H9 (cell line): ENCODE measurements around the gene CXCL9. TPM values are rescaled to one million over a fixed set of nuclear protein-coding genes. Genes with fewer than 3 reads are reported as not detected.

Source experiments
- DNase-seq: peaks from one replicate; pipeline ENCODE4 v3.0.0-alpha.2; 2017
- H2AFZ ChIP-seq: one replicate; pipeline ENCODE4 v1.6.1; 2013; ENCODE audit warnings: mild to moderate bottlenecking, low read length, control low read depth, moderate library complexity
- H2AK5ac ChIP-seq: 2 replicates; pipeline ENCODE4 v1.6.1; 2013; ENCODE audit warnings: low read length, control low read depth, mixed read lengths; ENCODE audit not compliant: insufficient read length
- H2BK120ac ChIP-seq: one replicate; pipeline ENCODE4 v1.6.1; 2013; ENCODE audit warnings: low read depth, mild to moderate bottlenecking, low read length, control low read depth, inconsistent platforms; ENCODE audit not compliant: poor library complexity, severe bottlenecking
- H2BK12ac ChIP-seq: 2 replicates; pipeline ENCODE4 v1.6.1; 2013; ENCODE audit warnings: low read length, control low read depth, mixed read lengths, low read depth; ENCODE audit not compliant: insufficient read length
- H2BK15ac ChIP-seq: 2 replicates; pipeline ENCODE4 v1.6.1; 2013; ENCODE audit warnings: low read depth, low read length, control low read depth
- H2BK20ac ChIP-seq: one replicate; pipeline ENCODE4 v1.6.1; 2013; ENCODE audit warnings: low read depth, mild to moderate bottlenecking, low read length, control low read depth, inconsistent platforms; ENCODE audit not compliant: poor library complexity, severe bottlenecking
- H2BK5ac ChIP-seq: 2 replicates; pipeline ENCODE4 v1.6.1; 2013; ENCODE audit warnings: low read length, control low read depth, mixed read lengths; ENCODE audit not compliant: insufficient read length
- H3K14ac ChIP-seq: 2 replicates; pipeline ENCODE4 v1.6.1; 2013; ENCODE audit warnings: low read length, control low read depth; ENCODE audit not compliant: insufficient read depth
- H3K18ac ChIP-seq: 2 replicates; pipeline ENCODE4 v1.6.1; 2013; ENCODE audit warnings: low read depth, mild to moderate bottlenecking, mixed read lengths, low read length, control low read depth; ENCODE audit not compliant: insufficient read length
- H3K23ac ChIP-seq: 2 replicates; pipeline ENCODE4 v1.6.1; 2013; ENCODE audit warnings: low read length, control low read depth, mixed read lengths, low read depth; ENCODE audit not compliant: insufficient read length
- H3K23me2 ChIP-seq: 2 replicates; pipeline ENCODE4 v1.6.1; 2013; ENCODE audit warnings: low read depth, mild to moderate bottlenecking, mixed read lengths, low read length, control low read depth; ENCODE audit not compliant: insufficient read length, poor library complexity, severe bottlenecking
- H3K27ac ChIP-seq: 2 replicates; pipeline ENCODE4 v1.5.1; 2013; ENCODE audit warnings: low read length, control low read depth, mixed read lengths, low read depth; ENCODE audit not compliant: insufficient read length
- H3K27me3 ChIP-seq: 2 replicates; pipeline ENCODE4 v1.6.1; 2013; ENCODE audit warnings: low read length, control low read depth, inconsistent platforms; ENCODE audit not compliant: insufficient read depth
- H3K4ac ChIP-seq: 2 replicates; pipeline ENCODE4 v1.6.1; 2013; ENCODE audit warnings: low read depth, mild to moderate bottlenecking, control low read depth, inconsistent platforms, low read length, moderate library complexity
- H3K4me1 ChIP-seq: 2 replicates; pipeline ENCODE4 v1.6.1; 2013; ENCODE audit warnings: low read length, control low read depth, inconsistent platforms; ENCODE audit not compliant: insufficient read depth
- H3K4me2 ChIP-seq: 2 replicates; pipeline ENCODE4 v1.6.1; 2013; ENCODE audit warnings: low read length, control low read depth, mixed read lengths; ENCODE audit not compliant: insufficient read length, insufficient read depth
- H3K56ac ChIP-seq: 2 replicates; pipeline ENCODE4 v1.6.1; 2013; ENCODE audit warnings: low read depth, mild to moderate bottlenecking, mixed read lengths, low read length, control low read depth; ENCODE audit not compliant: insufficient read length
- H3K79me1 ChIP-seq: 2 replicates; pipeline ENCODE4 v1.6.1; 2013; ENCODE audit warnings: low read depth, mild to moderate bottlenecking, moderate library complexity, low read length, control low read depth, inconsistent platforms; ENCODE audit not compliant: insufficient read depth, poor library complexity, severe bottlenecking
- H3K79me2 ChIP-seq: 2 replicates; pipeline ENCODE4 v1.6.1; 2013; ENCODE audit warnings: low read length, control low read depth, inconsistent platforms; ENCODE audit not compliant: insufficient read depth
- H3K9ac ChIP-seq: 2 replicates; pipeline ENCODE4 v1.6.1; 2013; ENCODE audit warnings: low read length, control low read depth, mixed read lengths; ENCODE audit not compliant: insufficient read length; ENCODE audit errors: extremely low read depth
- H3K9me3 ChIP-seq: one replicate; pipeline ENCODE4 v1.6.1; 2013; ENCODE audit warnings: low read depth, low read length, inconsistent platforms; ENCODE audit not compliant: control insufficient read depth
- H3T11ph ChIP-seq: one replicate; pipeline ENCODE4 v1.6.1; 2013; ENCODE audit warnings: mild to moderate bottlenecking, low read length, control low read depth, inconsistent platforms
- H4K20me1 ChIP-seq: one replicate; pipeline ENCODE4 v1.6.1; 2013; ENCODE audit not compliant: control insufficient read depth, insufficient read length, insufficient read depth
- H4K5ac ChIP-seq: 2 replicates; pipeline ENCODE4 v1.6.1; 2013; ENCODE audit warnings: low read depth, mild to moderate bottlenecking, mixed read lengths, low read length, control low read depth; ENCODE audit not compliant: insufficient read length
- H4K8ac ChIP-seq: replicated peaks from 2 replicates; pipeline ENCODE4 v1.6.1; 2013; ENCODE audit warnings: low read length, control low read depth, mixed read lengths, low read depth; ENCODE audit not compliant: insufficient read length
- H4K91ac ChIP-seq: 2 replicates; pipeline ENCODE4 v1.6.1; 2013; ENCODE audit warnings: low read depth, mild to moderate bottlenecking, moderate library complexity, mixed read lengths, low read length, control low read depth; ENCODE audit not compliant: insufficient read length
- H3K27ac Mint-ChIP-seq, 3 experiments: 2 replicates in 2 of 3; 3 replicates in 1 of 3; pipeline ENCODE4 v1.8.0; 2020 to 2021; ENCODE audit warnings: mixed read lengths in 3 of 3, mild to moderate bottlenecking in 1 of 3, moderate library complexity in 1 of 3
- H3K27me3 Mint-ChIP-seq: 2 replicates; pipeline ENCODE4 v1.8.0; 2021; ENCODE audit warnings: low read depth, mild to moderate bottlenecking, moderate library complexity, mixed read lengths
- H3K36me3 Mint-ChIP-seq, 3 experiments: 2 replicates in 2 of 3; 3 replicates in 1 of 3; pipeline ENCODE4 v1.8.0; 2020 to 2021; ENCODE audit warnings: low read depth in 3 of 3, mixed read lengths in 3 of 3; ENCODE audit not compliant: insufficient read depth in 1 of 3
- H3K4me1 Mint-ChIP-seq, 2 experiments: 2 replicates each; pipeline ENCODE4 v1.8.0; 2020; ENCODE audit warnings: mixed read lengths in 2 of 2
- H3K4me3 Mint-ChIP-seq, 2 experiments: 2 replicates in 1 of 2; 3 replicates in 1 of 2; pipeline ENCODE4 v1.8.0; 2020 to 2021; ENCODE audit warnings: mild to moderate bottlenecking in 2 of 2, mixed read lengths in 2 of 2, moderate library complexity in 1 of 2
- H3K9me3 Mint-ChIP-seq, 2 experiments: 2 replicates in 1 of 2; 3 replicates in 1 of 2; pipeline ENCODE4 v1.8.0; 2020; ENCODE audit warnings: mild to moderate bottlenecking in 2 of 2, mixed read lengths in 2 of 2, moderate library complexity in 1 of 2
- CTCF ChIP-seq: fragments of 200-600 bp; sonication (generic); conservative IDR thresholded peaks from 3 replicates; pipeline ENCODE4 v1.8.0; 2021; ENCODE audit warnings: antibody characterized with exemption, mild to moderate bottlenecking
- WGBS: extraction: QIAGEN DNeasy Blood & Tissue Kit; methylation state at CpG from one replicate; pipeline ENCODE4 v1.1.7; 2013; ENCODE audit warnings: missing lambda C conversion rate, low lambda C conversion rate, mixed read lengths; ENCODE audit not compliant: insufficient read length; ENCODE audit errors: extremely low coverage; 5-methylcytosine and 5-hydroxymethylcytosine counted together
- total RNA-seq: library from RNA; stranded (reverse); gene quantifications from 2 replicates; pipeline ENCODE4 v1.2.1, GENCODE V29; 2021

The CXCL9 gene
- total RNA-seq, 1 experiment from 2014 or later: not detected

DNA sequence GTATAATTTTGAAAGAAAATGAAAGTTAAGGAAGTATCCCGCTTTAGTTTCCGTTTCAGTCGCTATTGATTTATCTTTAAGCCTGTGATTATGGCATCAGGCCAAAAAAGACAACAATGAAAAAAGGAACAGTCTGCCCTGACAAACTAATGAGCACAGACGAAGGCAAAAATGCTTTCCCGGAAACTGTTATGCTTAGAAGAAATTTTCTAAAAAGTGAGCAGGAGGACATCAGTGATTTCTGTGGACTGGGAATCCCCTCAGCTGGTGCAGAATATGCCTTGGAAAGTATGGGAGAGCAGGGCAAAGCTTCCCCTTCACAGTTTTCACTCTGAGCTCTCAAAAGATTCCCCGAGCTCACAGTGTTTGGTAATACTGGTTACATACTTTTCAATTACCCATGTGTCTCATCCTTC is 21.0 kb upstream of the CXCL9 start:
- H3K27me3 Mint-ChIP-seq: peaks cover 4% of the 10 kb centered on the region; the same call in 1 of the 2 replicates
- H4K8ac ChIP-seq: no peak overlapping the region
- H3K4me1 Mint-ChIP-seq: no peaks in the 10 kb centered on the region
- H3K79me1 ChIP-seq: no peaks in the 10 kb centered on the region
- no peaks in the 10 kb centered on the region; a peak in 1 of 5 replicates for H3K9me3 Mint-ChIP-seq
- H3K4me3 Mint-ChIP-seq: no peak overlapping the region
- no peak overlapping the region for H3K18ac ChIP-seq
- H3T11ph ChIP-seq: no peak overlapping the region
- H3K9me3 ChIP-seq: no peaks in the 10 kb centered on the region
- no peak overlapping the region for H3K56ac ChIP-seq
- H2BK12ac ChIP-seq: no peak overlapping the region
- no peak overlapping the region for H3K4ac ChIP-seq
- no peaks in the 10 kb centered on the region for H3K23me2 ChIP-seq
- no CpG with 5 or more reads among the region's 6 CpGs for WGBS
- no peak overlapping the region for H4K91ac ChIP-seq
- no peak overlapping the region for H4K5ac ChIP-seq
- H3K23ac ChIP-seq: no peak overlapping the region
- no peak overlapping the region for H3K27ac ChIP-seq
- no peak overlapping the region for H2AK5ac ChIP-seq
- no peaks in the 10 kb centered on the region for H3K4me1 ChIP-seq
- no peak overlapping the region for H2BK120ac ChIP-seq
- no peaks in the 10 kb centered on the region for H4K20me1 ChIP-seq
- no peak overlapping the region for H3K4me2 ChIP-seq
- H3K36me3 Mint-ChIP-seq: no peaks in the 10 kb centered on the region
- H3K9ac ChIP-seq: no peak overlapping the region
- no peak overlapping the region for H2BK5ac ChIP-seq
- H2BK15ac ChIP-seq: no peak overlapping the region
- H2AFZ ChIP-seq: no peak overlapping the region
- H2BK20ac ChIP-seq: no peak overlapping the region
- H3K79me2 ChIP-seq: no peaks in the 10 kb centered on the region
- no peak overlapping the region for H3K27ac Mint-ChIP-seq
- H3K27me3 ChIP-seq: no peaks in the 10 kb centered on the region
- H3K14ac ChIP-seq: no peak overlapping the region
- no peak for DNase-seq
- no peak for TF ChIP-seq CTCF
